HUES64 (cell line): ENCODE data around the gene CFDP1.

ENCODE experiments used
- H3K27ac ChIP-seq: 2 replicates; pipeline ENCODE4 v1.7.0; 2013; ENCODE audit warnings: low read depth, low read length, inconsistent platforms
- H3K27me3 ChIP-seq: 2 replicates; pipeline ENCODE4 v1.6.1; 2013; ENCODE audit warnings: mild to moderate bottlenecking, low read length; ENCODE audit not compliant: insufficient read depth
- H3K36me3 ChIP-seq: 2 replicates; pipeline ENCODE4 v1.6.1; 2013; ENCODE audit warnings: mild to moderate bottlenecking, low read length; ENCODE audit not compliant: insufficient read depth
- H3K4me1 ChIP-seq: 2 replicates; pipeline ENCODE4 v1.6.1; 2013; ENCODE audit warnings: mild to moderate bottlenecking, low read length, moderate library complexity; ENCODE audit not compliant: insufficient read depth
- H3K4me3 ChIP-seq: 2 replicates; pipeline ENCODE4 v1.5.1; 2013; ENCODE audit warnings: mild to moderate bottlenecking, low read length, moderate library complexity
- H3K9ac ChIP-seq: 2 replicates; pipeline ENCODE4 v1.6.1; 2013; ENCODE audit warnings: mild to moderate bottlenecking, low read depth, low read length
- H3K9me3 ChIP-seq: 2 replicates; pipeline ENCODE4 v1.6.1; 2013; ENCODE audit warnings: low read depth, low read length; ENCODE audit not compliant: insufficient read depth
- WGBS: fragments of 150-250, 120-280 bp; methylation state at CpG from one replicate; pipeline ENCODE4 v1.1.7; 2013; ENCODE audit warnings: missing lambda C conversion rate; 5-methylcytosine and 5-hydroxymethylcytosine counted together

CFDP1 gene

GRCh38 chr16:75379911-75380847 lies 53.1 kb downstream of the CFDP1 start:
- H3K27me3 ChIP-seq: no peaks in the 10 kb centered on the region
- H3K27ac ChIP-seq: no peak overlapping the region
- no peak overlapping the region for H3K4me3 ChIP-seq
- H3K9ac ChIP-seq: no peak overlapping the region
- peaks cover 27% of the 10 kb centered on the region for H3K36me3 ChIP-seq
- WGBS: 95% methylated on average over 9 of the region's 10 CpGs
- no peaks in the 10 kb centered on the region for H3K9me3 ChIP-seq
- peaks cover 19% of the 10 kb centered on the region; the same call in 1 of the 2 replicates for H3K4me1 ChIP-seq

DNA sequence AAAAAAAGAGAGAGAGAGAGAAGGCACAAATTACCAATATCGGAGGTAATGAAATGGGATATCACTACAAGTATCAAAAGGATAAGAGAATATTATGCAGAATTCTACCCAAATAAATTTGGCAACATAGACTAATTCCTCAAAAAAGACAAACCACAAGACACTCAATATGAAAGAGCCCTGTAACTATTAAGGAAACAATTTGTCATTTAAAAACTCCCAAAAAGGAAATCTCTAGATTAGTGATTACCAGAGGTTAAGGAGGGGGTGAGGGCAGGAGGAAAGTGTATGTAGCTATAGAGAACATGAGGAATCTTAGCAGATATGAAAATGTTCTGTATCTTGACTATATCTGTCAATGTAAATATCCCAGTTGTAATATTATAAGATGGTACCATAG lies 54.0 kb downstream of the CFDP1 start:
- no peak overlapping the region for H3K27ac ChIP-seq
- H3K9ac ChIP-seq: no peak overlapping the region
- no peaks in the 10 kb centered on the region for H3K9me3 ChIP-seq
- peaks cover 28% of the 10 kb centered on the region for H3K36me3 ChIP-seq
- peaks cover 19% of the 10 kb centered on the region; the same call in 1 of the 2 replicates for H3K4me1 ChIP-seq
- WGBS: no CpG with 5 or more reads among the region's 1 CpG
- H3K4me3 ChIP-seq: no peak overlapping the region
- no peaks in the 10 kb centered on the region for H3K27me3 ChIP-seq

GRCh38 chr16:75378616-75379015 lies 54.7 kb downstream of the CFDP1 start:
- WGBS: 94% methylated on average over 2 of the region's 2 CpGs
- H3K4me1 ChIP-seq: peaks cover 19% of the 10 kb centered on the region; the same call in 1 of the 2 replicates
- no peaks in the 10 kb centered on the region for H3K27me3 ChIP-seq
- no peaks in the 10 kb centered on the region for H3K9me3 ChIP-seq
- H3K27ac ChIP-seq: no peak overlapping the region
- H3K36me3 ChIP-seq: peaks cover 30% of the 10 kb centered on the region
- H3K4me3 ChIP-seq: no peak overlapping the region
- H3K9ac ChIP-seq: no peak overlapping the region

- H3K27me3 ChIP-seq: no peaks in the 10 kb centered on the region
- no peaks in the 10 kb centered on the region for H3K9me3 ChIP-seq
- H3K27ac ChIP-seq: no peak overlapping the region
- peaks cover 29% of the 10 kb centered on the region for H3K36me3 ChIP-seq
- H3K9ac ChIP-seq: no peak overlapping the region; the same call in 1 of the 2 replicates
- H3K4me3 ChIP-seq: no peak overlapping the region
- H3K4me1 ChIP-seq: peaks cover 19% of the 10 kb centered on the region; the same call in 1 of the 2 replicates
- WGBS: 65% methylated on average over 5 of the region's 6 CpGs
Measured at GRCh38 chr16:75377729-75378386, 55.4 kb downstream of the CFDP1 start.

DNA sequence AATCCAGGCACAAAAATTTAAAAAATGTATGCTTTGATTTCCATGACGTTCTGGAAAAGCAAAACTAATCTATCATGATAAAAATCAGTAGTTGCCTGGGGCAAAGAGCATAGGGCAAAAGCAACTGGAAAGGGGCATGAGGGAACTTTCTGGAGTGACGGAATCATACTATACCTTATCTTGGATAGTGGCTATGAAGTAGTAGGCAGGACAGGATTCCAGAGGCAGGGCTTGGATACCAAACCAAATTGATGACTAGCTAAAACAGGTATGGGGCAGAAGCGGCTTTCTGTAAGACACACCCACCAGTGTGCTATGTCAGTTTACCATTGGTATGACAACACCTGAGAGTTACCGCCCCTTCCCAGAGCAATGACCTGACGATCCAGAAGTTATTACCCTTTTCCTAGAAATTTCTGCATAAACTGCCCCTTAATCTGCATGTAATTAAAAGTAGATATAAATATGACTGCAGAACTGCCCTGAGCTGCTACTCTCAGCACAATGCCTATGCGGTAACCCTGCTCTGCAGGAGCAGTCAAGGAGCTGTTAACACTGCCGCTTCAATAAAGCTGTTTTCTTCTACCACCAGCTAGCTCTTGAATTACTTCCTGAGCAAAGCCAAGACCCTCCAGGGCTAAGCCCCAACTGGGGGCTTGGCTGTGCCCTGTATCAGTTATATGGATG lies 56.7 kb downstream of the CFDP1 start:
- Histone ChIP-seq H3K4me3 (no peak overlapping the region), H3K9me3 (no peaks in the 10 kb centered on the region), H3K9ac (no peak overlapping the region), H3K36me3 (peaks cover 24% of the 10 kb centered on the region), H3K27me3 (no peaks in the 10 kb centered on the region), H3K27ac (no peak overlapping the region), H3K4me1 (peaks cover 19% of the 10 kb centered on the region; the same call in 1 of the 2 replicates)
- 88% methylated on average over 7 of the region's 7 CpGs for WGBS

DNA sequence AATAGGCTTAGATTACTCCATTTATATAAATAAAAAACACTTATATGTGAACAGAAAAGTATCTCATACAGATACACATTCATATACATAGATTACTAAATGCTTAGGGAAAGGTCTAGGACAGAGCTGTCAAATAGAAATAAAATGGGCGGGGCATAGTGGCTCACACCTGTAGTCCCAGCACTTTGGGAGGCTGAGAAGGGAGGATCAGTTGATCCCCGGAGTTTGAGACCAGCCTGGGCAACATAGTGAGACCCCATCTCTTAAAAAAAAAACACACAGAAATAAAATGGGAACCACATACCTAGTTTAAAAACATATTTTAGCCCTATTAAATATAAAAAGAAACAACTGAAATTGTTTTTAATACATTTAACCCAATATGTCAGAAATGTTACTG lies 58.9 kb downstream of the CFDP1 start:
- H3K9me3 ChIP-seq: no peaks in the 10 kb centered on the region
- no peak overlapping the region for H3K4me3 ChIP-seq
- WGBS: 96% methylated on average over 2 of the region's 2 CpGs

GRCh38 chr16:75372236-75372856 lies 61.0 kb downstream of the CFDP1 start:
- Histone ChIP-seq H3K36me3 (peaks cover 39% of the 10 kb centered on the region), H3K4me1 (peaks cover 5% of the 10 kb centered on the region; the same call in 1 of the 2 replicates), H3K4me3 (no peak overlapping the region), H3K9me3 (no peaks in the 10 kb centered on the region), H3K9ac (no peak overlapping the region), H3K27me3 (no peaks in the 10 kb centered on the region), H3K27ac (no peak overlapping the region)
- WGBS: 94% methylated on average over 2 of the region's 3 CpGs

More for the DNA sequence above, 58.9 kb downstream of the CFDP1 start:
- H3K36me3 ChIP-seq: peaks cover 27% of the 10 kb centered on the region
- H3K4me1 ChIP-seq: peaks cover 19% of the 10 kb centered on the region; the same call in 1 of the 2 replicates
- no peaks in the 10 kb centered on the region for H3K27me3 ChIP-seq
- H3K9ac ChIP-seq: no peak overlapping the region
- no peak overlapping the region for H3K27ac ChIP-seq

DNA sequence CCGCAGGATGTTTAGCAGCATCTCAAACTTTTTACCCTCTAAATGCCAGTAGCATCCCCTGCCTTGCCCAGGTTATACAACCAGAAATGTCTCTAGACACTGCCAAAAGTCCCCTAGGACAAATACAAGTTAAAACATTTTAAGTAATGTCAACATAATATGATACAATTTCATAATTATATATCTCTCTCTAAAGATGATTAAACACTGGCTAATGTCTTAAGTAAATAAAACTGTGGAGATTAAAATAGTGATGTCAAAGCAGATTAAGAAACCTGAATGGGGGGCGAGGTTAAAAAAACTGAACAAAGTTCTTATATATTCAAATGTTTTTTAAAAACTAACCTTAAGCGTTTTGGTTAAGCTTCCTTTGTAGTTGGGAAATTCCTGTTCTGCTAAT lies 62.1 kb downstream of the CFDP1 start:
- H3K27ac ChIP-seq: no peak overlapping the region
- H3K27me3 ChIP-seq: no peaks in the 10 kb centered on the region
- no peaks in the 10 kb centered on the region for H3K9me3 ChIP-seq
- H3K36me3 ChIP-seq: peaks cover 34% of the 10 kb centered on the region
- 100% methylated on average over 1 of the region's 3 CpGs for WGBS
- no peaks in the 10 kb centered on the region for H3K4me1 ChIP-seq
- no peak overlapping the region for H3K9ac ChIP-seq
- H3K4me3 ChIP-seq: no peak overlapping the region

GRCh38 chr16:75364286-75364791 lies 69.0 kb downstream of the CFDP1 start:
- Histone ChIP-seq H3K9ac (no peak overlapping the region), H3K4me3 (no peak overlapping the region), H3K27ac (no peak overlapping the region), H3K9me3 (no peaks in the 10 kb centered on the region), H3K36me3 (peaks cover 22% of the 10 kb centered on the region), H3K27me3 (no peaks in the 10 kb centered on the region), H3K4me1 (no peaks in the 10 kb centered on the region)
- WGBS: 92% methylated on average over 2 of the region's 2 CpGs

DNA sequence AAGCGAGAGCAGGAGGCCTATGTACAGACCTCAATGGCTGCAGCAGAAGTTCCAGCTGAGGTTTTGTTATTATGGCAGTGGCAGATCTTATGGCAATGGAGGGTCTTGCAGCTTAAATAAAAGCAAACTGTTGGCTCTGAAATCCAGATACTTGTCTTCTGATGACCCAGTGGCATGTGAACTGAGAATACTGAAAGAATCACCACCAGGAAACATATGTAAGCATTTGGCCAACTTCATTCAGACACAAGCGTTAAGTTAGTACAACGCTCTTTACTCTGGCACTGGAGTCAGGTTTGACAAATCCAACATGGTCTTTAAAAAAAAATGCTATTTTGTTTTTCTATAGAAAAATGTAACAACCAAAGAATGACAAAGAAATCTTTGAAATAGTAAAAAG lies 70.5 kb downstream of the CFDP1 start:
- 96% methylated on average over 3 of the region's 3 CpGs for WGBS
- Histone ChIP-seq H3K4me3 (no peak overlapping the region), H3K36me3 (peaks cover 11% of the 10 kb centered on the region), H3K9ac (no peak overlapping the region), H3K9me3 (no peaks in the 10 kb centered on the region), H3K4me1 (no peaks in the 10 kb centered on the region), H3K27ac (no peak overlapping the region), H3K27me3 (no peaks in the 10 kb centered on the region)
